NCI-H524 (cell line): Measurements from ENCODE around the gene FOXS1.
A peak's percentile ranks its signal among the peaks of the same experiment; 100 is the strongest.

Source experiments
- DNase-seq, 2 experiments: peaks; one replicate each; lab custom pipeline; 2025; lab: John Stamatoyannopoulos, UW

Gene FOXS1

DNA sequence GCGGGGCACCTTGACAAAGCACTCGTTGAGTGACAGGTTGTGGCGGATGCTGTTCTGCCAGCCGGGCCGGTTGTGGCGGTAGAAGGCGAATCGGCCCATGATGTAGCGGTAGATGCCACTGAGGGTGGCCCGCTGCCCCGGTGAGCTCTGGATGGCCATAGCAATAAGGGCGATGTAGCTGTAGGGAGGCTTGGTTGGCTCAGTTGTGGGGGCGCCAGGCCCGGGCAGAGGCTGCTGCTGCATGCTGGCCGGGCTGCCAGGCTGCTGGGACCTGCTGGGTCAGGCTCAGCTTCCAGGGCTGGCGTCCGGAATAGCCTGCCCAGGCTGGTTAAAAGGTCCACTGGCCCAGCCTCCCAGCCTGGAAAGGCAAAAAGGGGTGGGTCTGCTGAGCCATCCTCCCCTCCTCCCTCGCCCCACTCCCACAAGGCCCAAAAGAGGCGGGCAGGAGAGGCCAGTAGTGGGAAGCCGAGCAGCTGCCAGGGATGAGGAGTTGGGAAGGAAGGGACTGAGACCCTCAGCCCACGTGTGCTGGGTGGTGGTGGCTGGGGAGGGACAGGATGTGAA is at the start of gene FOXS1:
Gene FOXS1 (minus strand): TSS at position 305 of the 564 bp plus-strand sequence. CDS start 62 bp downstream, at position 243.
- DNase-seq: no peak

DNA sequence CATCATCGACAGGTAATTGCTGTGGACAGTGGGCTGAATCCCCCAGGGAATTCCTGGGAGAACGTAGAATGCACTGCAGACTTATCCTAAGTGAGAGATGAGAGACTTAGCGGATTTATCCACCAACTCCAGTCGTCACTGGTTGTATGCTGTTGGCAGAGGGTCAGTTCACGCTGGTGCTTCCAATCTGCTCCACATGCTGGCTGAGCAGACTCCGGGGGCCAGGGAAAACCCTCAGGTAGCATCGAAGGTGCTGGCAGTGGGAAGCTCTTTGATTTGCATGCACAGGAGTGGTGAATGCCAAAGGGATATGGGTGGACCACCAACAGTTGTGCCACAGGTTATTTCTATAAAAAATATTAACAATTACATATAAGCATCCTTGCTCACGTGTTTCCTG is 45.2 kb upstream of the FOXS1 start:
- DNase-seq: no peak

DNA sequence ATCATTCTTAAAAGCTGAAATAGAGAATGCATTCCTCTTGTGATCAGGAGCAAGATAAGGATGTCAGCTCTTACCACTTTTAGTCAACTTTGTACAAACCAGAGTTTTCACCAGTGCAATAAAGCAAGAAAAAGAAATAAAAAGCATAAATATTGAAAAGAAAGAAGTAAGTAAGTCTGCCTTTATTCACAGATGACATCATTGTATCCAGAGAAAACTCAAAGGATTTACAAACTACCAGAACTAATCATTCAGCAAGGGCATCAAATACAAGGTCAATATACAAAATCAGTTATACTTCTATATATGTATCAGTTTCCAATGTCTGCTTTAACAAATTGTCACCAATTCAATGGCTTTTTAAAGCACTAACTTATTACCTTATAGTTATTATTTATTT is 38.4 kb upstream of the FOXS1 start:
- DNase-seq: no peak

DNA sequence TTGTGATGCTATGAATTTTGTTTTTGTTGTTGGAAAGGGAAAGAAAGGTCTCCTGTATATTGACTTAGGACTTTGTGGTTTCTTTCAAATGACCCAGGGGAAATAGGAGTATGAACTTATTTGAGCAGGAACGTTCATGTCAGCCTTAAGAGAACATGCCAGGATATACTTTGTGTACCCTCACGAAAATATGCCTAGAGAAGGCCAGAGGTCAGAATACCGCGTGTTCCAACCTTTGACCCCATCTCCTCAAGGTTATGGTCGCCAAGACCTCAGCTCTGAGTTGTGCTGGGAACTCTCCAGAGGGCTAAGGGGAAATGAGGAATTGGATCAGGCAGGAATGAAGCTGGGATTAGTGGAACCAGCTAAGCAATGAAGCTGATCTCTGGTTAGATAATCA is 36.5 kb upstream of the FOXS1 start:
- no peak for DNase-seq

- DNase-seq: peak; percentile 93 to 96
These were observed 34.0 kb upstream of the FOXS1 start for GRCh38 chr20:31879143-31879987.

- DNase-seq: no peak
These were observed 32.3 kb upstream of the FOXS1 start for GRCh38 chr20:31877684-31878083.

DNA sequence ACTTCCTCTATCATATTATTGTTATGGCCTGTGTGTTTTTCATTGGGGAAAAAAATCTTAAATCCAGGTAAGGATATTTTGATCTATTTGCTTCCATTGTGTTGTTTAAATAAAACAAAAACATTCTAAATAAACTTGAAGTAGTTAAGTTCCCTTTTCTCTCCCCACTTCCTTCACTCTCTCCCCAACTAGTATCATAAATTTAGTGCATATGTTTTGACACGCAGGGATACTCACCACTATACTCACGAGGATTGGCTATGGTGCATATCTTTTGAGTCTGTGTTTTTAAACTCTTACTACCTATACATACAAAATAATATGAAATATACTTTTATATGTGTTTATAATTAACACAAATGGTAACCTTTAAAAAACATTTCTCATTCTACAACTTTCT is 30.3 kb upstream of the FOXS1 start:
- no peak for DNase-seq

GRCh38 chr20:31872406-31872805 is 27.0 kb upstream of the FOXS1 start:
- no peak for DNase-seq

DNA sequence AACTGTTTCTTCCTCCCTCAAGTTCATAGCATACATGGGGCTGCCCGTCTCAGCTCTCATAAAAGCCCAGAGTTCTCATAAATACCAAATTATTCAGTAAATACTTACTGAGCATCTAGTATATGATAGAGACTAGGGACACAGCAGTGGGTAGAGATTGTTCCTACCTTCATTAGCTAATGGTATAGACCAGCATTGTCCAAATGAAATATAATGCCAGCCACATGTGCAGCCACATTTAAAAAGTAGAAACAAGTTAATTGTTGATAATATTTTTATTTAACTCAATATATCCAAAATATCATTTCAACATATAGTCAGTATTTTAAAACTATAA is 26.2 kb upstream of the FOXS1 start:
- no peak for DNase-seq

DNA sequence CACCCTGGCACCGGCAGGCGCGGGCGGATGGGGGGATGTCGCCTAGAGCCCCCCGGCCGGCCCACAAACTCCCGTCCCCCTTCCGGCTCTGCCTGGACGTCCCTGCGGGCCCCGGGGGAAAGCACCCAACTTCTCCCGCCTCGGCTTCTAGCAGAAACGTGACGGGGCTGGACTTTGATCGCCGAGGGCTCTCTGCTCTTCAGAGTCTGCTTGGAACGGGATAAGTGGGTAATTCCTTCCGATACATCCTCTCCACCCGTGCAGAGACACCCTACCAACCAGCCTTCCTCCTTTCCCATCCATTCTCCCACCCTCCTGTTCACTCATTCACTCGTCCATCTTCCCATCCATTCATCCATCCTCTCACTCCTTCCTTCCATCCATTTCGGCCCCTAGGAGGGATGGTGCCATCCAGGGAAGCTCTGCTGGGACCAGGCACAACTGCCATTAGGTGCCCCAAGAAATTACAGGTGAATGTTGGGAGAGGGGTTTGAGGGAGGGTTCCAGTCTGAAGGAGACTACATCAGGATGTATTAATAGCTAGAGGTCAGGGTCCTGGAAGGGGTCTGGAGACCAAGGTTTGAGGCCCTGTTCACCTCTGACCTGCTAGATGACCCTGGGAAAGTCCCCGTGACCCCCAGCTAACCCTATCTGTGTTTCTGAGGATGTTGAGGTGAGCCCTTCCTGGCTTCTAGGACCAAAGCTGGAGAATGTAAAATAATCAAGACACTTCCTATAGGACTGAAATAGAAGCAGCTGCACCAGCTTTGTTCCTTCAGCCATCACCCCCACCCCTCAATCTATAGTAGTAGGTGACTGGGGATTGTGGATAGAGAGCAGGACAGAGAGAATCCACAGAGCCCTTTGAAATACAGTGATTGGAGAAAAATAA is 25.6 kb upstream of the FOXS1 start:
- DNase-seq: peak in 1 of 2 experiments; percentile 33

DNA sequence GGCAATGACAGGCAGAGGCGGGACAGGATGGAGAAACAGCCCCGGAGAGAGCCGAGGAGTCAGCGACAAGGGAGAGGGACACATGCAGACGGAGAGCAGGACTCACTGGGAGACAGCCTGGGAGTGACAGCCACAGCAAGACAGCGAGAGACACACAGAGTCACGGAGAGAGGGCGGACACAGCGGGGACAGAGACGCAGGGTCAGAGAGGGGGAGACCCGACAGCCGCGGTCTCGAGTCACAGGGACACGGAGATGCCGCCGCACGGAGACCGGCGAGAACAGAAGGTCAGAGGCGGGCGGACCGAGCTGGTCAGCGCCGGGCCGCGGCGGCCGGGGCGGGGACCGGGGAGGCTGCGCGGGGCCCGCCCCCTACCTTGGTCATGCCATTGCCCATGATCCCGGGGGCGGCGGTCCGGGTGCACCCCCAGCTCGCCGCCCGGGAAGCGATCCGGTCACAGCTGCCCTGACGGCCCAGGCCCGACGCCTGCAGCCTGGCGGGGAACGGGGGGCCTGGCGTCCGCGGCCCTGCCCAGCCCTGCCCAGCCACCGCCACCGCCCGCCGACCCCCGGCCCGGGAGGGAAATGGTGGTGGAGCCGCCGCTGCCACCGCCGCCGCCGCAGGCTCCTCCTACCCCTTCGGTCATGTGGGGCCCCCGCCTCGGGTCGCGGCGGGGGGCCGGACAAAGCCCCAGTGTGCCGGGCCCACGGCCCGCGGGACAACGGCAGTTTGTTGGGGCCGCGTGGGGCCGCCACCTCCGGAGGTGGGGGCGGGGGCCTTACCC is 24.7 kb upstream of the FOXS1 start, which contains the start of the genes DUSP15 and TTLL9:
Gene DUSP15 (minus strand): TSS at position 586 of the 784 bp plus-strand sequence. CDS start 190 bp downstream, at position 396.
Gene TTLL9 (plus strand): TSS at position 693 of the 784 bp plus-strand sequence. CDS start 493 bp downstream, outside the sequence.
- DNase-seq: peak; percentile 24 to 39

DNA sequence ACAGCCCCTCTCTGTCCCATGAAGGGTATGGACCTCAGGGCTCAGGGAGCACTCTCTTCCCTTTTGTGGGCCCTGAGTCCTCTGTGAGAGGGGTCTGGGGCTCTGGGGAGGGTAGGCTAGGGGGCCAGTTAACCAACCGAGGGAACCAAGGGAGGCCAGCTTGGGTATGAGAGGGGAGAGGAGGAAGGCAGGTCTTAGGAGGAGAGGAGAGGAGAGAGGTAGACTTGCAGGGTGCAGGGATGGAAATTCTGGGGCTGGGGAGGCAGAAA is 24.2 kb upstream of the FOXS1 start:
- DNase-seq: no peak

DNA sequence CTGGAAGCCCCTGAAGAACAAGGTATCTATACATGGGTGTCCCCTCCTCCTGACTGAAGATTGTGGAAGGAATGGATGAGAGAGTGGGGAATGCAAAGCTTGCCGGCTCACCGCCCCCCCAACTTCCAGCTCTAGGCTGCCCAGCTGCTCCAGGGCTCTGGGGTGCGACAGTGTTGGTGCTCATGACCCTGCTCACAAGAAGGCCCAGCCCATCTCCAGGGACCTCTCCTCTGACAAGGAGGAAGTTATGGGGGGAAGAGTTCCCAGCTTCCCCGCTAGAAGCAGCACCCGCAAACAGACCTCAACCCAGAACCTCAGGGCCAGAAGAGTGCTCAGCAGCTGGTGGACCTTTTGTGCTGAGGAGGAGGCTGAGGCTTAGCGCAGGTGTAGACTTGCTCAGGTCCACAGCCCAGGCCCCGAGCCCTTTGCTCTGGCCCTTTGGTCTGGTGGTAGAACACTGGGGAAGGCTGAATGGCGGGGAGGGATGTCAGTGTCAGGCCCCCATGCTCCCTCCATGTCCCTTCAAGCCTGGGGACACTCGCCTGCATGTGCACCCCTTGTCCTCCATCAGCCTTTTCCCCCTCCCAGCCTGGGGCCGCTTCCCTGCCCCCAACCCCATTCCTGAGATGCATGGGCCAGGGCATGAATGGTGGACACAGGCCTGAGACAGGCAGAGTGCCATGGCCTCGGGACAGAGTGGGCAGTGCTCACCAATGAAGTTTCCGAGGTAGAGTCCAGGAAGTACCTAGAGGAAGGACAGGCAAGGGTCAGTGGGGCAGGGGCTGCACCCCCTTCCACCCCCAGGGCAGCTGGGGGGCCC is 23.7 kb upstream of the FOXS1 start:
- no peak for DNase-seq

- DNase-seq: no peak
These were observed 20.8 kb upstream of the FOXS1 start for GRCh38 chr20:31866221-31866620.

- DNase-seq: no peak
These were observed 19.4 kb upstream of the FOXS1 start for GRCh38 chr20:31864521-31865400.

GRCh38 chr20:31863296-31864085 is 18.1 kb upstream of the FOXS1 start:
- DNase-seq: no peak

DNA sequence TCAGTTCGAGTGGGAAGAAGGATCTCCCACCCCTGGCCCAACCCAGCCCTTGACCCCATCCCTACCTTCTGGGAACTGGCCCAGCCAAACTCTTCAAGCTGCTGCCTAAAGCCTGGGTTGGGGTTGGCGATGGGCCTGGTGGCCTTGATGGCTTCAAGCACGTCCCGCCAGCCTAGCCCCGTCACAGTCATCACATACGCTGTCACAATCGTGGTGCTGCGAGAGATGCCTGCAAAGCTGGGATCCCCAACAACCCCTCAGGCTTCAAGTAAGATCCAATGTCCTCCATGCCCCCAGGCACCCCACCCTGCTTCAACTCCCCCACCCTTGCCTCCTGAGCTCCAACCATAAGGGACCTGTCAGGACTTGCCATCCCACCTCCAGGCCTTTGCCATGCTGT is 17.1 kb upstream of the FOXS1 start:
- no peak for DNase-seq

DNA sequence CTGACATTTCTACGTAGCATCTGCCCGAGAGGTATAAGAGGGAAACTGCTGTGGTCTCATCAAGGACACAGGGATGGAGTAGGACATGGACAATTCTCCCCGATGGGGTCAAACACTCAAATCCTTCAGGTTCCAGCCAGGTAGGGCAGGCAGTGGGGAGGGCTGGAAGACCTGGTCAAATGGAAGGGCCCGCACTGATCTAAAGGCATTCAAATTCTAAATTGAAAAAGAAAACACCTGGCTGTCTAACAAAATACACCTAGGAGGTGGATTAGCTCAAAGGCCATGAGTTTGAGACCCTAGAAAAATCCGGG is 16.7 kb upstream of the FOXS1 start:
- DNase-seq: no peak

DNA sequence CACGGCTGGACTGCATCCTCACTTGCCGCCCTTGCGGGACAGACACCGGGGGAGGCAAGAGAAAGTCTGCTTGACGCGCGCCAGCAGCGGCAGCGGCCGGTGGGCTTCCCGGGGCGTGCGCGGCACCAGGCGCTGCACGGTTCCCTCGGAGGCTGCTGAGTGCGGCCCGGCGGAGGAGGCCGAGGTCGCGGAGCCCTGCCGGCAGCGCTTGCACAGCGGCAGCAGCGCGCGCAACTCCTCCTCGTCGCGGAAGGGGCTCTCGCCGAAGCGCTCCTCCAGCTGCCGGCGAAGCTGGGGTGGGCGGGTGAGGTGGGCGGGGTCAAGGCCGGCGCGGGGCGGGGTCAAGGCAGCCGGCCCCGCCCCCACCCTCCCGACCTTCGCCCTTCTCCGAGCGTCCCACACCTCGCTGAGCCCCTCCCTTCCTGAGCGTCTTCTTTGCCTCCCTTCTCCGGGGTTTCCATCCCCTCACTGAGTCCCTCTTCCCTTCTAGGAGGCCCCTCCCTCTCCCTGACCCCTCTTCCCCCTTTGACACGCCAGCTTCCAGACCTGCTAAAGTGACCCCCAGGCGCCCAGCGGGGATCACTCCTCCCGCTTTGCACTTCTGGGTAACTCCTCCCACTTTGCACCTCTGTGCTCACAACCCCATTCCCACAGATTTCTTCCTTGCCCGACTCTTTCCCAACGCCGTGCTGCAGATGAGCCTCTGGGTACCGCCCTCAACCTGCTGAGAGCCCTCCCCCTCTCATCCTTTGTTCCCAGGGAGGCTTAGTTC is 16.2 kb upstream of the FOXS1 start:
- peak; percentile 85 for DNase-seq
